ENCODE data around the gene RTP5. TPM values are rescaled to one million over a fixed set of nuclear protein-coding genes. Genes with fewer than 3 reads are reported as not detected.

RTP5 gene
- total and polyA plus RNA-seq, 2 donors (not counting 3 experiments of a cell fraction or from before 2014, with no cell fraction given) = not detected

DNA sequence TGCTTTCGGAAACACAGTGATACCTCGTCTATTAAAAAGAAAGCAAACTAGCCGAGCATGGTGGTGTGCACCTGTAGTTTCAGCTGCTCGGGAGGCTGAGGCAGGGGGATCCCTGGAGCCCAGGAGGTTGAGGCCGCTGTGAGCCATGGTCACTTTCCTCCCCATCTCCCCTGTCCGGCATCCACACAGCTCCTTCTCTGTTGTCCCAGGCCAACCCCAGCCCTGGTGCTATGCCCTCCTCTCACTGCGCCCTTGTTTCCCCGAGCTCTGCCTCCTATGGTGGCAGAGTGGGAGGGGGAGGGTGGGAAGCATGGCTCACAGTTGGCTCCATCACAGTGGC lies 15.4 kb downstream of the RTP5 start:
- H3K9me3 ChIP-seq (replicated peaks; ENCODE audit: control insufficient read depth, insufficient read depth, low read length) = no peaks in the 10 kb centered on the region
- no peak overlapping the region for H3K4me3 ChIP-seq (replicated peaks in 1 of 3; ENCODE audit: insufficient read depth in 1 of 3, low read depth in 1 of 3, low read length in 3 of 3)
- H3K9me1 ChIP-seq (replicated peaks; ENCODE audit: control insufficient read depth, extremely low read depth, insufficient read depth, low read length) = no peaks in the 10 kb centered on the region
- CTCF ChIA-PET = no interaction called here
- intact Hi-C loops (cut with micrococcal nuclease) (loop anchor here (5.0 kb wide), 1 partner anchor 528 kb away; the partner anchor contains the start of gene FARP2), dilution Hi-C loops (cut with MboI; ENCODE audit: extremely low pct_ligation_motif_present, low sequenced_read_pairs) (no loop called here)
- TF ChIP-seq, protein P1, sequence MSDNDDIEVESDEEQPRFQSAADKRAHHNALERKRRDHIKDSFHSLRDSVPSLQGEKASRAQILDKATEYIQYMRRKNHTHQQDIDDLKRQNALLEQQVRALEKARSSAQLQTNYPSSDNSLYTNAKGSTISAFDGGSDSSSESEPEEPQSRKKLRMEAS (IDR thresholded peaks at IDR 0.05; ENCODE audit: insufficient read depth, insufficient read length) = no peak
- TF ChIP-seq, protein P2, sequence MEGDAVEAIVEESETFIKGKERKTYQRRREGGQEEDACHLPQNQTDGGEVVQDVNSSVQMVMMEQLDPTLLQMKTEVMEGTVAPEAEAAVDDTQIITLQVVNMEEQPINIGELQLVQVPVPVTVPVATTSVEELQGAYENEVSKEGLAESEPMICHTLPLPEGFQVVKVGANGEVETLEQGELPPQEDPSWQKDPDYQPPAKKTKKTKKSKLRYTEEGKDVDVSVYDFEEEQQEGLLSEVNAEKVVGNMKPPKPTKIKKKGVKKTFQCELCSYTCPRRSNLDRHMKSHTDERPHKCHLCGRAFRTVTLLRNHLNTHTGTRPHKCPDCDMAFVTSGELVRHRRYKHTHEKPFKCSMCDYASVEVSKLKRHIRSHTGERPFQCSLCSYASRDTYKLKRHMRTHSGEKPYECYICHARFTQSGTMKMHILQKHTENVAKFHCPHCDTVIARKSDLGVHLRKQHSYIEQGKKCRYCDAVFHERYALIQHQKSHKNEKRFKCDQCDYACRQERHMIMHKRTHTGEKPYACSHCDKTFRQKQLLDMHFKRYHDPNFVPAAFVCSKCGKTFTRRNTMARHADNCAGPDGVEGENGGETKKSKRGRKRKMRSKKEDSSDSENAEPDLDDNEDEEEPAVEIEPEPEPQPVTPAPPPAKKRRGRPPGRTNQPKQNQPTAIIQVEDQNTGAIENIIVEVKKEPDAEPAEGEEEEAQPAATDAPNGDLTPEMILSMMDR (IDR thresholded peaks at IDR 0.05; ENCODE audit: extremely low read depth in 1 of 2, insufficient read depth in 1 of 2, low read depth in 1 of 2, low read length in 2 of 2) = no peak
- TF ChIP-seq POLR2AphosphoS5 (IDR thresholded peaks at IDR 0.05; ENCODE audit: insufficient read depth, low read depth, low read length) (no peak), POLR2A (IDR thresholded peaks at IDR 0.05; ENCODE audit: low read depth, low read length) (no peak), MYC (IDR thresholded peaks at IDR 0.05; ENCODE audit: low read depth, low read length) (no peak), EZH2 (IDR thresholded peaks at IDR 0.05; ENCODE audit: borderline replicate concordance, low read depth, low read length, severe bottlenecking) (no peak), JUN (IDR thresholded peaks at IDR 0.05; ENCODE audit: borderline replicate concordance, insufficient read depth, insufficient read length, low read depth) (no peak), GATA2 (IDR thresholded peaks at IDR 0.05; ENCODE audit: insufficient read depth, insufficient read length, low read depth, low read length) (no peak), FOS (IDR thresholded peaks at IDR 0.05; ENCODE audit: borderline replicate concordance, insufficient read depth, low read length) (no peak)
- DNase-seq (ENCODE audit: low read depth, low spot score) = no peak
- no TSS peak for BruUV-seq (replicated peaks)
- FAIRE-seq = no peak
- POLR2A ChIA-PET = no interaction called here
- no peak overlapping the region for H3K9ac ChIP-seq (replicated peaks; ENCODE audit: extremely low read depth, insufficient read depth, low read length)
- H3K4me1 ChIP-seq (ENCODE audit: control insufficient read depth, extremely low read depth, insufficient read depth, low read length) = peaks cover 3% of the 10 kb centered on the region
- H2AFZ ChIP-seq (ENCODE audit: low read depth, low read length) = no peak overlapping the region
- no peak overlapping the region for H3K4me2 ChIP-seq (ENCODE audit: insufficient read depth, low read length)
- H3K79me2 ChIP-seq (ENCODE audit: control insufficient read depth, insufficient read depth, low read length) = no peaks in the 10 kb centered on the region
- no peaks in the 10 kb centered on the region for H4K20me1 ChIP-seq (replicated peaks; ENCODE audit: control insufficient read depth, extremely low read depth, insufficient read depth, low read length)
- no peaks in the 10 kb centered on the region for H3K36me3 ChIP-seq (ENCODE audit: control insufficient read depth in 2 of 2, extremely low read depth in 1 of 2, insufficient read depth in 2 of 2, low read length in 2 of 2)
- H3K27me3 ChIP-seq (ENCODE audit: control insufficient read depth in 2 of 2, insufficient read depth in 2 of 2, low read length in 2 of 2) = no peaks in the 10 kb centered on the region
- no peak overlapping the region for H3K27ac ChIP-seq (ENCODE audit: insufficient read depth, low read depth, low read length)
